NB4 (cell line): Measurements from ENCODE around the gene ENOX1.

ENCODE experiments used
- MYC ChIP-seq: IDR thresholded peaks from 2 replicates; pipeline ENCODE4 v1.6.1; 2011; ENCODE audit warnings: low read depth, low read length
- POLR2A ChIP-seq: IDR thresholded peaks from 2 replicates; pipeline ENCODE4 v1.6.1; 2011; ENCODE audit warnings: mild to moderate bottlenecking; ENCODE audit not compliant: insufficient read length; ENCODE audit errors: extremely low read depth
- TF ChIP-seq, protein P1 (sequence below): IDR thresholded peaks from one replicate; pipeline ENCODE4 v1.5.1; 2012; ENCODE audit warnings: low read depth, low read length
- TF ChIP-seq, protein P2 (sequence below): IDR thresholded peaks from 2 replicates; pipeline ENCODE4 v1.6.1; 2011; ENCODE audit warnings: low read depth, low read length

DNA sequence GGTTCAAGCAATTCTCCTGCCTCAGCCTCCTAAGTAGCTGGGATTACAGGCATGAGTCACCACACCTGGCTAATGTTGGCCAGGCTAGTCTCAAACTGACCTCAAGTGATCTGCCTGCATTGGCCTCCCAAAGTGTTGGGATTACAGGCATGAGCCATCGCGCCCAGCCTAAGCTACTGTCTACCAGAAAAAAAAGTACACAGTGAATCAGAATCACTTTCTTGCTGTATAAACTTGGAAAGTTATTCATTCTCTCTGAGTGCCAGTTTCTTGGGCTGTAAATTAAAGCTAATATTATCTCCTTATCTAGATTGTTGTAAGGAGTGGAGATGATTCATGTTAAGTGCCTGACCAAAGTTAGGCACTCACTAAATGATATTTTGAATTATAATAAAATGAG lies 242.8 kb downstream of the ENOX1 start:
- TF ChIP-seq POLR2A: no peak
- TF ChIP-seq, protein P1, sequence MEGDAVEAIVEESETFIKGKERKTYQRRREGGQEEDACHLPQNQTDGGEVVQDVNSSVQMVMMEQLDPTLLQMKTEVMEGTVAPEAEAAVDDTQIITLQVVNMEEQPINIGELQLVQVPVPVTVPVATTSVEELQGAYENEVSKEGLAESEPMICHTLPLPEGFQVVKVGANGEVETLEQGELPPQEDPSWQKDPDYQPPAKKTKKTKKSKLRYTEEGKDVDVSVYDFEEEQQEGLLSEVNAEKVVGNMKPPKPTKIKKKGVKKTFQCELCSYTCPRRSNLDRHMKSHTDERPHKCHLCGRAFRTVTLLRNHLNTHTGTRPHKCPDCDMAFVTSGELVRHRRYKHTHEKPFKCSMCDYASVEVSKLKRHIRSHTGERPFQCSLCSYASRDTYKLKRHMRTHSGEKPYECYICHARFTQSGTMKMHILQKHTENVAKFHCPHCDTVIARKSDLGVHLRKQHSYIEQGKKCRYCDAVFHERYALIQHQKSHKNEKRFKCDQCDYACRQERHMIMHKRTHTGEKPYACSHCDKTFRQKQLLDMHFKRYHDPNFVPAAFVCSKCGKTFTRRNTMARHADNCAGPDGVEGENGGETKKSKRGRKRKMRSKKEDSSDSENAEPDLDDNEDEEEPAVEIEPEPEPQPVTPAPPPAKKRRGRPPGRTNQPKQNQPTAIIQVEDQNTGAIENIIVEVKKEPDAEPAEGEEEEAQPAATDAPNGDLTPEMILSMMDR: no peak
- TF ChIP-seq MYC: no peak
- TF ChIP-seq, protein P2, sequence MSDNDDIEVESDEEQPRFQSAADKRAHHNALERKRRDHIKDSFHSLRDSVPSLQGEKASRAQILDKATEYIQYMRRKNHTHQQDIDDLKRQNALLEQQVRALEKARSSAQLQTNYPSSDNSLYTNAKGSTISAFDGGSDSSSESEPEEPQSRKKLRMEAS: no peak
